ENCODE results near the gene MS4A10. TPM values are rescaled to one million over a fixed set of nuclear protein-coding genes. Genes with fewer than 3 reads are reported as not detected.

MS4A10 gene
- not detected for polyA plus RNA-seq

DNA sequence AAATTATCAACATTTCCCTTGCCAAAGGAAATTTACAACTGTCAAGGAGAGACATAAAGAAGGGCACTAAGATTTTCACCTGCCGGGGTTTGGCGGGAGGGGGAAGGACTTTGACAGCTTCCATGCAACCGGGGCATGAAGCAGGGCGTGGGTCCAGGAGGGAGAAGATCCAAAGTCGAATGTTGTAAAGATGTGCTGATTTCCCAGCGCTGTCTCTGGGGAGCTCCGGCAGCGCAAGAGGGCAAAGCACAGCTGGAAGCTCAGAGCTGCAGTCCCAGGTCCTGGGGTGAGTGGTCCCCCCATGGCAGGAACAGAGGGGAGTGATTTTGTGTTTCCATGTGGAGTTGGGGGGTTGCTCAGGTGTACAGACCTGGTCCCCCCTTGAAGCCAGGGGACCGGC, at the start of gene MS4A10:
Gene MS4A10, plus strand, starts transcription at position 198 of the 400 bp plus-strand sequence. CDS start 5,003 bp downstream, outside the sequence.
- H3K27ac ChIP-seq (ENCODE audit: low read depth in 2 of 2, low read length in 1 of 2), result no peak within 1 kb of the TSS
- H3K36me3 ChIP-seq (ENCODE audit: control insufficient read depth in 2 of 2, insufficient read depth in 2 of 2, low read length in 1 of 2), result no peaks in the 10 kb centered on the region
- 60 to 62% methylated on average over 9 of the region's 9 CpGs for WGBS, 2 donors
- H3K27me3 ChIP-seq (ENCODE audit: control insufficient read depth in 1 of 2, insufficient read depth in 2 of 2, low read length in 2 of 2), result no peaks in the 10 kb centered on the region
- H3K4me1 ChIP-seq (ENCODE audit: control insufficient read depth in 2 of 2, insufficient read depth in 2 of 2, low read length in 1 of 2), result no peaks in the 10 kb centered on the region
- no peak within 1 kb of the TSS for H3K4me3 ChIP-seq (ENCODE audit: low read depth in 1 of 2, low read length in 2 of 2)
- no peaks in the 10 kb centered on the region for H3K9me3 ChIP-seq (ENCODE audit: control insufficient read depth in 2 of 2, insufficient read depth in 1 of 2, low read depth in 1 of 2, low read length in 1 of 2)

DNA sequence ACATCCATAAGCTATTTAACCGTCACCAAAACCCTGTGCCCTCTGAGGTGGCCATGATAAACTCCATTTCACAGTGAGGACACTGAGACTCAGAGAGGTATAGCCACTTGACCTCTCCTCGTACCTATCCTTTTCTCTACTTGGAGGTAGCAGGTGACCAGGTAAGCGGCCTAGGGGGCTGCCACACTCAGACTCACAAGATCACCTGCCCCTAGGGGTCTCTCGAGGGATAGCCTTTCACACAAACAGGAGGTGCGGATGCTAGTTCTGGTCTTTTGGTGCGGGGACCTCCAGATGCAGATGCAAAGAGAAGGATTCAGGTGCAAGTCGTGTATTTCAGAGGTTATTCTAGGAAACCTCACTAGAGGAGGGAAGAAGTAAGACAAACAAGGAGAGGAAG, 46.0 kb upstream of the MS4A10 start:
- Histone ChIP-seq H3K4me3 (ENCODE audit: low read depth in 1 of 2, low read length in 2 of 2) (no peak overlapping the region), H3K27me3 (ENCODE audit: control insufficient read depth in 1 of 2, insufficient read depth in 2 of 2, low read length in 2 of 2) (no peaks in the 10 kb centered on the region), H3K27ac (ENCODE audit: low read depth in 2 of 2, low read length in 1 of 2) (no peak overlapping the region), H3K4me1 (ENCODE audit: control insufficient read depth in 2 of 2, insufficient read depth in 2 of 2, low read length in 1 of 2) (no peaks in the 10 kb centered on the region), H3K9me3 (ENCODE audit: control insufficient read depth in 2 of 2, insufficient read depth in 1 of 2, low read depth in 1 of 2, low read length in 1 of 2) (peaks cover 0 to 4% of the 10 kb centered on the region in 2 donors), H3K36me3 (ENCODE audit: control insufficient read depth in 2 of 2, insufficient read depth in 2 of 2, low read length in 1 of 2) (no peaks in the 10 kb centered on the region)
- WGBS, 2 donors, result 67 to 70% methylated on average over 7 of the region's 7 CpGs

- H3K27ac ChIP-seq (ENCODE audit: low read depth in 2 of 2, low read length in 1 of 2), result no peak overlapping the region
Measured at GRCh38 chr11:60740573-60740972, 44.6 kb upstream of the MS4A10 start.

DNA sequence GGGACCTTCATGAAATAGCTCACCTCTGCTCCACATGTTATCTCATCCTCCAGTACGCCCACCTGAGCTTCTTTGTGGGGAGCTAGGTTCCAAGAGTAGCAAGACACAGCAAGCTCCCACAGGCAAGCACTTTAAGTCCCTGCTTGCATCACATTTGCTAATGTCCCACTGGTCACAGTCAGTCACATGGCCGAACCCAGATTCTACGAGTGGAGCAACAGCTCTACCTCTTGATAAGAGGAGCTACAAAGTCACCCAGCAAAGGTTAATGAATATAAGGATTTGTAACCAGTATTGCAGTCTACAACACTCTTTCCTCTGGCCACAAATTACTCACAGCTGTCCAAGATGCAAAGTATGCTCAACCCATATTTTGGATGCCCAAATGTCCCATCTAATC, 43.7 kb upstream of the MS4A10 start:
- whole genome bisulfite sequencing, 2 donors, result 82 to 90% methylated on average over 3 of the region's 3 CpGs
- peaks cover 0 to 4% of the 10 kb centered on the region in 2 donors for H3K9me3 ChIP-seq (ENCODE audit: control insufficient read depth in 2 of 2, insufficient read depth in 1 of 2, low read depth in 1 of 2, low read length in 1 of 2)
- no peaks in the 10 kb centered on the region for H3K27me3 ChIP-seq (ENCODE audit: control insufficient read depth in 1 of 2, insufficient read depth in 2 of 2, low read length in 2 of 2)
- H3K36me3 ChIP-seq (ENCODE audit: control insufficient read depth in 2 of 2, insufficient read depth in 2 of 2, low read length in 1 of 2), result no peaks in the 10 kb centered on the region
- no peak overlapping the region for H3K4me3 ChIP-seq (ENCODE audit: low read depth in 1 of 2, low read length in 2 of 2)
- H3K4me1 ChIP-seq (ENCODE audit: control insufficient read depth in 2 of 2, insufficient read depth in 2 of 2, low read length in 1 of 2), result no peaks in the 10 kb centered on the region
- H3K27ac ChIP-seq (ENCODE audit: low read depth in 2 of 2, low read length in 1 of 2), result no peak overlapping the region

More at GRCh38 chr11:60740573-60740972, 44.6 kb upstream of the MS4A10 start:
- Histone ChIP-seq H3K4me3 (ENCODE audit: low read depth in 1 of 2, low read length in 2 of 2) (no peak overlapping the region), H3K36me3 (ENCODE audit: control insufficient read depth in 2 of 2, insufficient read depth in 2 of 2, low read length in 1 of 2) (no peaks in the 10 kb centered on the region), H3K4me1 (ENCODE audit: control insufficient read depth in 2 of 2, insufficient read depth in 2 of 2, low read length in 1 of 2) (no peaks in the 10 kb centered on the region), H3K27me3 (ENCODE audit: control insufficient read depth in 1 of 2, insufficient read depth in 2 of 2, low read length in 2 of 2) (no peaks in the 10 kb centered on the region), H3K9me3 (ENCODE audit: control insufficient read depth in 2 of 2, insufficient read depth in 1 of 2, low read depth in 1 of 2, low read length in 1 of 2) (peaks cover 0 to 4% of the 10 kb centered on the region in 2 donors)

GRCh38 chr11:60743058-60743457, 42.1 kb upstream of the MS4A10 start:
- H3K27ac ChIP-seq (ENCODE audit: low read depth in 2 of 2, low read length in 1 of 2), result no peak overlapping the region
- peaks cover 0 to 4% of the 10 kb centered on the region in 2 donors for H3K9me3 ChIP-seq (ENCODE audit: control insufficient read depth in 2 of 2, insufficient read depth in 1 of 2, low read depth in 1 of 2, low read length in 1 of 2)
- 88 to 95% methylated on average over 1 of the region's 1 CpG for WGBS, 2 donors
- H3K4me3 ChIP-seq (ENCODE audit: low read depth in 1 of 2, low read length in 2 of 2), result no peak overlapping the region
- no peaks in the 10 kb centered on the region for H3K27me3 ChIP-seq (ENCODE audit: control insufficient read depth in 1 of 2, insufficient read depth in 2 of 2, low read length in 2 of 2)
- no peaks in the 10 kb centered on the region for H3K36me3 ChIP-seq (ENCODE audit: control insufficient read depth in 2 of 2, insufficient read depth in 2 of 2, low read length in 1 of 2)
- H3K4me1 ChIP-seq (ENCODE audit: control insufficient read depth in 2 of 2, insufficient read depth in 2 of 2, low read length in 1 of 2), result no peaks in the 10 kb centered on the region

DNA sequence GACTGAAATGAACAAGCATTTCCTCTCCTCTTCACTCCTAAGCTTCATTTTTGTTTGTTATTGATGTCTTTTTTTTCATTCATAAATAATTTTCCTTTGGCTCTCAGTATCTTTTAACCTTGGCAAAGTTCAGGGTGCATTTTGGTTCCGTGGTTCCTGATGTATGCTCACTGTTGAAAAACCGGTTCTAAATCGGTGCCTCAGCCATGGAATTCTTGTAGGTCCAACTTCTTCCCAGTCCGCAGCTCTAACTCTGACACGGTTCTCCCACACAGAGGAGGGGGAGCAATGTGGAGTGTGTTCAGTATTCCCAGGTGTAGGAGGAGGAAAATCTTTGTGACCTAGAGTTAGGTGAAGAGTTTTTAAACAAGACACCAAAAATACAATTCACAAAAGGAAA, 41.0 kb upstream of the MS4A10 start:
- WGBS, 2 donors, result 73 to 78% methylated on average over 5 of the region's 5 CpGs
- Histone ChIP-seq H3K4me1 (ENCODE audit: control insufficient read depth in 2 of 2, insufficient read depth in 2 of 2, low read length in 1 of 2) (no peaks in the 10 kb centered on the region), H3K4me3 (ENCODE audit: low read depth in 1 of 2, low read length in 2 of 2) (no peak overlapping the region), H3K27me3 (ENCODE audit: control insufficient read depth in 1 of 2, insufficient read depth in 2 of 2, low read length in 2 of 2) (no peaks in the 10 kb centered on the region), H3K36me3 (ENCODE audit: control insufficient read depth in 2 of 2, insufficient read depth in 2 of 2, low read length in 1 of 2) (no peaks in the 10 kb centered on the region), H3K27ac (ENCODE audit: low read depth in 2 of 2, low read length in 1 of 2) (no peak overlapping the region), H3K9me3 (ENCODE audit: control insufficient read depth in 2 of 2, insufficient read depth in 1 of 2, low read depth in 1 of 2, low read length in 1 of 2) (peaks cover 0 to 4% of the 10 kb centered on the region in 2 donors)

- Histone ChIP-seq H3K4me1 (ENCODE audit: control insufficient read depth in 2 of 2, insufficient read depth in 2 of 2, low read length in 1 of 2) (no peaks in the 10 kb centered on the region), H3K9me3 (ENCODE audit: control insufficient read depth in 2 of 2, insufficient read depth in 1 of 2, low read depth in 1 of 2, low read length in 1 of 2) (no peaks in the 10 kb centered on the region), H3K27me3 (ENCODE audit: control insufficient read depth in 1 of 2, insufficient read depth in 2 of 2, low read length in 2 of 2) (no peaks in the 10 kb centered on the region), H3K27ac (ENCODE audit: low read depth in 2 of 2, low read length in 1 of 2) (no peak overlapping the region), H3K4me3 (ENCODE audit: low read depth in 1 of 2, low read length in 2 of 2) (no peak overlapping the region), H3K36me3 (ENCODE audit: control insufficient read depth in 2 of 2, insufficient read depth in 2 of 2, low read length in 1 of 2) (no peaks in the 10 kb centered on the region)
- 92 to 95% methylated on average over 14 of the region's 14 CpGs for WGBS, 2 donors
Measured at GRCh38 chr11:60747359-60747873, 37.7 kb upstream of the MS4A10 start.

DNA sequence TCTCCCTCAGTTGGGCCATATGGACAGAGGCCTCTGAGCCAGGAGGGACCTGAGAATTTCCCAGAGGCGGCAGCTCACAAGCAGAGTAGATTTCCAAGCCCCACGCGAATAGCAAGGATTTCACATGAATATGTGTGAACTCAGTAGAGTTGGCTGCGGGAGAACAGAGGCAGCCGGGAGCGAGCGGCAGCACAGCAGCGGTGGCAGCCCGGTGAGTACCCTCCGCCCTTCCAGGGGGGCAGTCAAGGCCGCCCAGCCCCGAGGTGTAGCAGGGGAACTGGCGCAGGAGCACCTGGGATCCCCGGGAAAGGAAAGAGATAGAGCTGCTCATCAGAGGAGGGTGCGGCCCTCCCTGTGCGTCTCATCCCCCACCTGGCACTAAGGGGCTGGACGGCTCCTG, 36.9 kb upstream of the MS4A10 start:
- no peak overlapping the region for H3K4me3 ChIP-seq (ENCODE audit: low read depth in 1 of 2, low read length in 2 of 2)
- no peaks in the 10 kb centered on the region for H3K4me1 ChIP-seq (ENCODE audit: control insufficient read depth in 2 of 2, insufficient read depth in 2 of 2, low read length in 1 of 2)
- no peaks in the 10 kb centered on the region for H3K27me3 ChIP-seq (ENCODE audit: control insufficient read depth in 1 of 2, insufficient read depth in 2 of 2, low read length in 2 of 2)
- WGBS, 2 donors, result 90% methylated on average over 17 of the region's 17 CpGs
- H3K9me3 ChIP-seq (ENCODE audit: control insufficient read depth in 2 of 2, insufficient read depth in 1 of 2, low read depth in 1 of 2, low read length in 1 of 2), result no peaks in the 10 kb centered on the region
- no peak overlapping the region for H3K27ac ChIP-seq (ENCODE audit: low read depth in 2 of 2, low read length in 1 of 2)
- H3K36me3 ChIP-seq (ENCODE audit: control insufficient read depth in 2 of 2, insufficient read depth in 2 of 2, low read length in 1 of 2), result no peaks in the 10 kb centered on the region

DNA sequence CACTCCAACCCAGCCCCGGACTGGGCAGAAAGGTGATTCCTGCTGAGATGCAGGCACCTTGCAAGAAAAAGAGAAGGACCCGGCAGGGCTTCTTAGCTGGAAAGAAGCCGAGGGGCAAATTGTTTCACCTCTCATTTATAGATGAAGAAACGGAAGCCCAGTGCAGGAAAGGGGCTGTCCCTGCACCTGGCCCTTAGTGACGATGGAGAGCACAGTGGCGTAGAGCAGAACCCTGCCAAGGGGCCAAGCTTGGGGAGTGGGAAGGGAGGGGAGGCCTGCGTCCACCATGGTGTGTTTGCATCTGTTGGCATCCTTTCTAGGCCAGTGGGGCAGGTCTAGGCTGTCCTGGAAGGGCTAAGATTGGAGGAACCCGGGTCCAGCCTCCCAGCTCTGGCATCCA, 36.3 kb upstream of the MS4A10 start:
- H3K9me3 ChIP-seq (ENCODE audit: control insufficient read depth in 2 of 2, insufficient read depth in 1 of 2, low read depth in 1 of 2, low read length in 1 of 2), result no peaks in the 10 kb centered on the region
- H3K27ac ChIP-seq (ENCODE audit: low read depth in 2 of 2, low read length in 1 of 2), result no peak overlapping the region
- WGBS, 2 donors, result 71 to 75% methylated on average over 8 of the region's 8 CpGs

DNA sequence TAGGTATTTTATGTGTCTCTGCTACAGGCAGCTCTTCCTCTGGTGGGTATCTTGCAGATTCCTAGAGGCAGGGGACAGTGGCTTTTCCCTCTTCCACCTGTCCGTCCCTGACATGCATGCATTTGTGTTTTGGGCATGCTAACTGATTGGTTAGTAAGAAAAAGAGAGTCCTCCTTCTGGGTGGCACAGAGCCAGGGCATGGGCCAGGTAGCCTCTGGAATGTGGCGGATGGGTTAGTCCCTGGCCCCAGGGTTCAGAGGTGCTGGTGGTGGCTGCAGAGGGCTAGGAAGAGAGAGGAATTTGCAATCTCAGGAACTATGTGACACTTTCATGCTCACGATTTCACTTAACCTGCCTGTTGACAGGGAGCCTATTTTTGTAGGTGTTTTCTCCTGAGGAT, 34.2 kb upstream of the MS4A10 start:
- Histone ChIP-seq H3K27ac (ENCODE audit: low read depth in 2 of 2, low read length in 1 of 2) (no peak overlapping the region), H3K9me3 (ENCODE audit: control insufficient read depth in 2 of 2, insufficient read depth in 1 of 2, low read depth in 1 of 2, low read length in 1 of 2) (no peaks in the 10 kb centered on the region), H3K27me3 (ENCODE audit: control insufficient read depth in 1 of 2, insufficient read depth in 2 of 2, low read length in 2 of 2) (no peaks in the 10 kb centered on the region), H3K4me1 (ENCODE audit: control insufficient read depth in 2 of 2, insufficient read depth in 2 of 2, low read length in 1 of 2) (no peaks in the 10 kb centered on the region), H3K36me3 (ENCODE audit: control insufficient read depth in 2 of 2, insufficient read depth in 2 of 2, low read length in 1 of 2) (no peaks in the 10 kb centered on the region), H3K4me3 (ENCODE audit: low read depth in 1 of 2, low read length in 2 of 2) (no peak overlapping the region)
- WGBS, 2 donors, result 55 to 63% methylated on average over 3 of the region's 3 CpGs

More for the DNA sequence above, 36.3 kb upstream of the MS4A10 start:
- Histone ChIP-seq H3K4me3 (ENCODE audit: low read depth in 1 of 2, low read length in 2 of 2) (no peak overlapping the region), H3K27me3 (ENCODE audit: control insufficient read depth in 1 of 2, insufficient read depth in 2 of 2, low read length in 2 of 2) (no peaks in the 10 kb centered on the region), H3K36me3 (ENCODE audit: control insufficient read depth in 2 of 2, insufficient read depth in 2 of 2, low read length in 1 of 2) (no peaks in the 10 kb centered on the region), H3K4me1 (ENCODE audit: control insufficient read depth in 2 of 2, insufficient read depth in 2 of 2, low read length in 1 of 2) (no peaks in the 10 kb centered on the region)

Measured in esophagus (tissue), 2 donors.